Stimulated activated CD4-positive, alpha-beta T cell treated with anti-CD3 and anti-CD28 coated beads, Interleukin-1b, Interleukin-23, amount 100 ng/mL, for 48 hours (primary cell): ENCODE measurements around the gene ABCA13.

Experiments
- DNase-seq: peaks from one replicate; pipeline ENCODE4 v3.0.0-alpha.2; 2020

Gene ABCA13

DNA sequence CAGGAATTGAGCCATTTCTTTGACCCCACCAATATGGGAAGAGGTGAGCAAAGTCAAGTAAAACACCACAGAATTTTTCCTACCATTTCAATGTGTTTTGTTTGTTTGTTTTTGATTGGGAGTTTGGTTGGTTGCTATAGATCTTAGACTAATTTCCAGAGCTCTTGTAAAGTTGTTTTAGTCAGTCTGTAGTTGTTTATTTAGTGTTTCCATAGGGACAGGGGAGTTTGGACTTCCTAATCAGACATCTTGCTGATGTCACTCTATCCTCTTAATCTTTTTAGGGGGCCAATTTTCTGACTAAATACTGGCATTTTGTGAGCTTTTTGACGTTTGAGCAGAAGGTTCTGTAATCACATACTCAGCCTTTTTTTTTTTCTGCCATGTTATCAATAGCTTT is 266.9 kb downstream of the ABCA13 start:
- no peak for DNase-seq

DNA sequence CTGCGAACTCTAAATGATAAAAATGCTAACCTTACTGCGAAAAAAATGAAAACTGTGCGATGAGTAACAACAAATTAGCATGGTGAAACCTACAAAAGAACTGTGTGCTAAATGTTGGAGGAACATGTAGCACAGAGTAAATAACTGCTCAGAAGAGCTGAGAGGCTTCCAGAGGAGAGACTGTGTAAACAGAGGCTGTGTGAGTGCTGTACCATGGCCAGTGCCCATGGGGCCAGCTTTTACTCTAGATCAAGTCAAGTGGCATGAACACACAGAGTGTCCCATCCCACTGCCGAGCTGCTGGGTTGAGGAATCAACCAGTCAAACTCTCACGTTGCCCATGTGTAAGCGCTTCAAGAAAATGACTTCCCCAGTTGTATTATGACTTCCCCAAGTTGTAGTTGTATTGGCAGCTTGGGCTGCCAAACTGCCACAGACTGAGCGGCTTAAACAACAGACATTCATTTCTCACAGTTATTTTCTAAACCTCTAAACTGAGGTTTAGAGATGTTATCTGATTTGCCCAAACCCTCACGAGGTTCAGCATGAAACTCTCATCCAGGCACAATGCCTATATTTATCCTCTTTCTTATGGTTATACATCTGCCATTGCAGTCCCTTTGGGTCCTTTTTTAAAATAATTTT is 270.7 kb downstream of the ABCA13 start:
- no peak for DNase-seq

DNA sequence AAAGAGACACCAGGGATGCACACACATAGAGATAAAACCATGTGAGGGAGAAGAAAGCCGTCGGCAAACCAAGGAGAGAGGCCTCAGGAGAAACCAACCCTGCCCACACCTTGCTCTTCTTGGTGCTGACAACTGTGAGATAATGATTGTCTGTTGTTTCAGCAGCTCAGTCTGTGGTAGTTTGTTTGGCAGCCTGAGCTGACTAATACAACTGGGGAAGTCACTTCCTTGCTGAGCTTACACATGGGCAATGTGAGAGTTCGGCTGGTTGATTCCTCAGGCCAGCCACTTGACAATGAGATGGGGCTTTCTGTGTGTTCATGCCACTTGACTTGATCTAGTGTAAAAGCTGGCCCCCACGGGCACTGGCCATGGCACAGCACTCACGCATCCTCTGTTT is 271.8 kb downstream of the ABCA13 start:
- no peak for DNase-seq

DNA sequence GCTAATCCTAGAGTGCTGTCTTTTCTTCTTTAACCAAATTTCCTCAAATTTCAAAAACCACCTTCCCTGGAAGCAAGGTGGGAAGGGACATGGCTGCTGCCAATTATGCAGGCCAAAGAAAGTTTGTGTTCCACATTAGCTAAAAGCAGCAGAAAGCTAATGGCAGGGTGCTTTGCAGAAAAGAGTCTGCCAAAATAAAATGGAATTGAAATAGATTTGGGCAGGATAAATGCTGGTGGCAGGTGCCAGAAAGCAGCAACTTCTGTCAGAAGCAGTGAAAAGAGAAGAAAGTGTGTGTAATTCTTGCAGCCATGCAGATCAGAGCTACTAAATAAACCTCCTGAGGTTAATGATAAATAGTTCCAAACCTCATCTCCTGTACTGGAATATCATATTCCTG is 275.5 kb downstream of the ABCA13 start:
- DNase-seq, result no peak

DNA sequence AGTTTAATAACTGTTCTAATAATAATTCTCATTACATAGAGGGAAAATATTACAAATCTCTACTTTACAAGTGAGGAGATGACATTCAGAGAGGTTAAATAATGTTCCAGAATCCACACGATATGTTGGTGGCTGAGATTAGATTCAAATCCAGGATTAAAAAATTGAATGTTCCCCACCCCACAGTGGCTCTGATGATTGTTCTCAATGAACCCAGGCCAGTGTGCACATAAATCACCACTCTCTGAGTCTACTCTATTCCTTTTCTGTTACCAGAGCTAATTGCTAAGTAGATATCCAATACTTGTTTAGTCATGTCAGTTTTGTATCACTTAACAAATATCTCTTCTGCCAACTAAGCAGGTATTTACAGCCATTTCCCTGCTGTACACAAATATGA is 281.0 kb downstream of the ABCA13 start:
- no peak for DNase-seq

DNA sequence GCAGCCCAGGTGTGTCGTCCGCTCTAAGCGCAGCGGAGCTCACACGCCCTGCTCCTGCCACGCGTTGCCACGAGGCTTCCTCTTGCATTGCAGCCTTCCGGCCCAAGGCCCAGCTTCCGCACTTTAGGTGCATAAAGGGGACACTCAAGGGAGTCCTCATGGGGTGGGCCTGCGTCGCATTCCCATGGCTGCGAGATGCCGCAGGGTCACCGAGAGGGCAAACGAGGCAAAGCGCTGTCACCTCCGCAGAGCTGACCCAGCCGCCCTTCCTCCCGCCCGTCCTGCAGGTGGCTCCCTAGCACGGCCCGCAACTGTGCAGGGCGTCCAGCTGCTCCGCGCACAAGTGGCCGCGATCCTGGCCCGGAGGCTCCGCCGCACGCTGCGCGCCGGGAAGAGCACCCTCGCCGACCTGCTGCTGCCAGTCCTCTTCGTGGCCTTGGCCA is 283.5 kb downstream of the ABCA13 start:
- no peak for DNase-seq

DNA sequence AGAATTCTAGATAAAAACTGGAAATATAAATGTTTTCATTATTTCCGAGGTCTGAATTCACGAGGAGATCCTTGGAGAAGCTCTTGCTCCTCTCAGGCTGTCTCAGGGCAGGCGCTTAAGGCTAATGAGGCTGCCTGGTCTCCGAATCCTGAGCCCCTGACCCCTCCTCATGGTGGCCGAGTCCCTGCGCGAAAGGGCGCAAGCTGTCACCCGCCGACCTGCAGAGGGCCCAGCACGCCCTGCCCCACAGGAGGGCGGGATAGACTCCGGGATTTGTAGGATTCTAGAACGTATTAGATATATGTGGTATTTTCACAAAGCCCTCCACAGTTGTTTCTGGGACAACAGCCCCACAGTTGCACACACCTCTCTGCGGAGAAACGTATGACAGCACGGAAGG is 284.1 kb downstream of the ABCA13 start:
- no peak for DNase-seq

DNA sequence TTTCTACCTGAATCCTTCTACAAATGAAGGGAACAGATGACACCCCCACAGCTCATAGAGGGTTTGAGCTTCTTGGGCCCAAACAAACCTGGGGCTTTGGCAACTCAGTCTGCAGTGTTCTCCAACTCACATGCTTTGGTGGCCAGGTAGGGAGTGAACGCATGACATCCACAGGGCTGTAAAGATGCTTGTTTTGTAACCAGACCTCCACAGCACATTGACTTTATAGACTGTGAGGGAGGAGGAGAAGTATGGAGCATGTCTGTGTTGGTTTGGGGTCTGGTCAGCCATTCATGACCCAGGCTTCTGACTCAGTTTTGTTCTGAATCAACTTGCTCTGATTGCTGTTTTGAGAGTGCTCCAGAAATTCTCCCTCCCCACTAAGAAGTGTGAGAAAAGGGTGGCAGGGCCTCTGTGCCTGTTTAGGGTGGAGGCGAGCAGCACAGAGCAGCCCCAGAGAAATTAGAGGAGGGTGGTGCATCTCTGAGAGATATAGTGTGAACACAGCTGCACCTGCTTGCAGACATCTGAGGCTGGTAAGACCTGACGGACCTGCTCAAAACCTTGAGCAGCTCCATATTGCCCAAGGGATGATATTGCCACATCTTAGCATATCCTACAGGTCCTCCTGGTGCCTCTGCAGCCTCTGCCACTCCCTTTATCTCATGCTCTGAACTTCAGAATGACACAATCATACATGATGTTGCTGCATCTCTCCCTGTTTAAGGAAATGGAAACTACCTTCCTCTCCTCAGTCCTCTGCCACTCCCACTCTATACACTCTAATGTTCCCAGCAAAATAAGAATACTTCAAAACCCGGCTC is 287.7 kb downstream of the ABCA13 start:
- no peak for DNase-seq

DNA sequence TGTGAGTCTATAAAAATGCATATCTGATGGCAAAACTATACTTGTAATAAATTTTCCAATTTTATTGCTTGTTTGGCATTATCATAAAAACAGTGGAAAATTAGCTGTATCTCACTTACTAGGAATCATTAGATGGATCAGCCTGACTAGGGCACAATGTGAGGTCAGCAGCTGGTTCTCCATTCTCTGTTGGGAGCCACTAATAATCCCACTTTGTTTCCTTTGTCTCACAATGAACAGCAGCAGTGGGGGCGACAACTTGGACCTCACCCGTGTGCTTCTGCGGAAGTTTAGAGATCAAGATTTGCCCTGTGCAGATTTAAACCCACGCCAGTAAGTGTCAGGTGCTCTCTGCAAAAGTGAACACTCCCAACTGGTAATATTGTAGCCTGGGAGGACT is 295.5 kb downstream of the ABCA13 start:
- DNase-seq, result no peak

DNA sequence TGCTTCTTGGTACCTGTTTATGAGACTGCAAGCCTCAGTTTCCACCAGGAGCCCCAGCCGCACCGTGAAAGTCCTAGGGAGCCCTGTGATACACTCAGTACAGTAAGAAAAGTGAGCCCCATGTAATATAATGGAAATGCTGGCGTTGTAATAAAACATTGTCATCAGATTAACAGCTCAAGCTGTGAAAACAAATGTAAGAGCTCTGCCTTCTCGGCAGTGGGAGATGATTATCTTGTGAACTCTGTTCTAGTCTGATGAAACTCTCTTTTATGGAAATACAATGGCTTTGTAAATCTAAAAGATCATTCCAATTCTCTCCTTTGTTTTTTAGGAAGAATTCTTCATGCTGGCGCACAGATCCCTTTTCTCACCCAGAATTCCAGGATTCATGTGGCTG is 299.9 kb downstream of the ABCA13 start:
- no peak for DNase-seq

DNA sequence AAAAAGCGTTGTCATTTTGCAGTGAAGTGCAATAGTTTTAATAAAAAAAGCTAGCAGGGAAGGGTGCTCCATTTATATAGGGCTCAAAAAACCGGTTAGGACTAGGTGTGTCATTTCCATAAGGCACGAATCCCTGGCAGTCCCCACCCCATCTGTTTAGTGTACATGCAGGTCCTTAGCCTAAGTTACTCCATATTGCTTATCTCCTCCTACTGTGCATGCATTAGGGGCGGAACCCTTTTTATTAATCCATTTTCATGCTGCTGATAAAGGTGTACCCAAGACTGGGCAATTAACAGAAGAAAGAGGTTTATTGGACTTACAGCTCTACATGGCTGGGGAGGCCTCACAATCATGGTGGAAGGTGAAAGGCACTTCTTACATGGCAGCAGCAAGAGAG is 301.4 kb downstream of the ABCA13 start:
- DNase-seq, result no peak

DNA sequence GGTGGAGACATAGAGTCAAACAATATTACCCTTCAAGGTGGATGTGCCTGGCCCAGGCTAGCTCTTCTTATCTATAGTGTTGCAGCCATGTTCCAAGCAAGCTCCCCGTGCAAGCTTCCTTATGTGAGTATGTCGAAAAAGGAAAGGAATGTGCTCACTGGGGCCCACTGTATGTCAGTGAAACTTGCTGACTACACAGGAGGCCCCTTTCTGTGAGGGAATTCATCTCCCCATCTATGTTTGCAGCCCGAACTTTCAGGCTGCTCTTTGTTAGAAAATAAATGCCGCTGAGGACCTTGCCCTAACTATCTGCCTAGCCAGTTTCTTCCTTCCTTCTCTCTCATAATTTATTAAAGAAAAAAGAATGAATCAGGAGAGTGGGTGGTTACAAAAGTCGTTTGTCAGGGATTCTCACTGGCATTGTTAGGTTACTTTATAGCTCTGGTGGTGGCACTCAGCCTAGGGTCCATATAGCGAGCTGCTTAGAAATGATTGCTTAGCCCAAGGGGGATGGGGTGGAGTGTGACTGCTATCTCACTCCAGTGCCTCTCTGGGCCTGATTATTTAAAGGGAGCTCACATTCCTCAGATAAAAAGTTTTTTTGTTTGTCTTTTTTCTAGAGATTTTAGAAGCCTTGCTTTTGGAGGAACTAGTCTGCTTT is 302.1 kb downstream of the ABCA13 start:
- DNase-seq, result no peak

DNA sequence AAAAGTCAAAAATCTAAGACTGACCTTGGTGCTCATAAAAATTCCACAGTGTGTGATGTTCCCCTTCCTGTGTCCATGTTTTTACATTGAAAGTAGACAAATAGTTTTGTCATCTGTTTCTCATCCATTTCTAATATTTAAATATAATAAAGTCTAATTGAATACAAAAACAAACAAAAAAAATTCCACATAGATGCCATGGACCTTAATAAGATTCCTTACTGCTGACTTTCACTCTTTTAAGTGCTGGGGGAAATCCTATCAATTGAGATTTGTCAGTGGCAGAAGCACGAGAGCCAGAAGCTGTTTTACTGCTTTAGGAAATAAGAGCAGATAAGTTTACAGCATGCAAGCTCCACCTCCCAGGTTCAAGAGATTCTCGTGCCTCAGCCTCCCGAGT is 310.0 kb downstream of the ABCA13 start:
- no peak for DNase-seq

DNA sequence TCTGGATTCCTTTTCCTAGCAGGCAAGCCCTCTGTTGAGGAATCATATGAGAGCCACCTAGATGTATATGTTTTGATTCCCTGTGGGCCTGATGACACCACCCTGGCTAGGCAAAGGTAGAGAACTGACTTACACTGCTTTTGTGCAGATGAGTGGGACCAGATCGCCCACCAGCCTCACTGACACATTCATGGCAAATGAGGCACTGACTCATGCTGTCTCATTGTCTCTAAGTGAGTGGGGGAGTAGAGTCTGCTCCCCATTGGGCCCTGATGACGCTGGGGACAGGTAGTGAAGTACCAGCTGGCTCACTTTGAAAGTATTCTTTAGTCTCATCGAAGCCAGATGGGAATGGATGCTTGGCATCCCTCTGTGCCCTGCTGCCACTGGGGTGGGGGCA is 326.3 kb downstream of the ABCA13 start:
- DNase-seq, result no peak

DNA sequence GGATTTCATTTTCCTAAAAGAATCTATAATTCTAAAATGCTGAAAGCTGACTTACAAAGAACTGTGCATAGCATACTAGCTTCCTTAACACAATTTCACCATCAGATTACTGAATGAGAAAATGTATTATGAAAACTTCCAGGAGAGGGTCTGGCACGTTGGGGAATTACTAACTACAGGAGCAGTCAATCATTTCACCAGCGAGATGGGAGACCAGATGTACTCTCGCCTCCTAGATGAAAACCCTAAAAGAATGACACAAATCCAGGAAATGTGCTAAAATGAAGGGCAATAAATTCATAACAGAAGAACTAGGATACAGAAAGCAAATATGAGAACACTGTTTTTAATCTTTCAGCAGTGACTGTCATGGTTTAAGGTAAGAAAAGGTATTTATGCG is 330.8 kb downstream of the ABCA13 start:
- DNase-seq, result no peak

DNA sequence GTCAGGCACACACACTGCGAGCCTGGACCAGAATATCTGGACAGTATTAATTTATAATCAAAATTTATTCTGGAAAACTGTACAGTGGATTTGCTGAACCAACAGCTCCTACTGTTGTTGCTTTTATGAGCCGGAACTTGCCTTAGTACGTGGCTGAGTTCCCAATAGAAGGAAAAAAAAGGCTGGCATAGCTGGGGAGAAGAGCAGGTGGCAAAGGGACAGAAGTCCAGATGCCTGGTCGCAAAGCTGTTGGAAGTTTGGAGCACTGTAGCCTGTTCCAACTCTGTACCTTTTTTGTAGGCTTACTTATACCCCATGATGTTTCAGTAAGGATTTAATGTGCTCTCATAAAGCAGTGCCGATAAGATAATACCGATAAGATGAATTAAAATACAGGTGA is 333.8 kb downstream of the ABCA13 start:
- no peak for DNase-seq

DNA sequence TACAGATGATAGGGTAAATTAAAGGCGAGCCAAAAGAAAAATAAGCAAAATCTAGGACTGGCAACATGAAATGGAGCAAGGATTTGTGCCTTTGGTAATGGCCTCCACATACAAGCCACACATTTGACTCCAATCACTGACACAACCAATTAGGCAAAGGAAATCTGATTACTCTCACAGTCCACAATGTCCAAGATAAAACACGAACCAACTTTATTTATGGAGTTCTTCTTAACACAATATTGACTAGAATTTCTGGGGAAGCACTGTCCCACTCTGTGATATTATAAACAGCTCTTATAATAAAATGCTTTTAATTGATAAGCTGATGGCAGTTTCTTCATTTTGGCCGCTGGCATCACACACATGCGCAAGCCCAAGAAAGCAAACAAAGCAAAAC is 334.2 kb downstream of the ABCA13 start:
- no peak for DNase-seq

DNA sequence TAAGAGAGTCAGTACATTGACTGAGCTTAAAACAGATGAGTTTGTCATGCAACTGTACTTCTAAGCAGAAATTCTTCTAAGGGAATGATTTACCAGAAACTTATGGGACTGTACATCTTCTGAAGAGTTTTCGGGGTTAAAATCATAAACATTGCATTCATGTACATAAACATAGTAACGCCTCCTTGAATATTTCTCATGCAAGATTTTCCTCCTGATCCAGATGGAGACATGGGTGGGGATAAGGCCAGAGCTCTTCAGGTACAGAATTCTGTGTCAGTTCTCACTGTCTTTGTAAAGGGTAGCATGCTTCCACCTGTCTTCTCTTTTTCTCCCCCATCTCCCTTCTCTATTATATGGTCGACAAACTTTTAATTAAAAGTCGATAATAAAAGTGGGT is 335.3 kb downstream of the ABCA13 start:
- DNase-seq, result no peak

DNA sequence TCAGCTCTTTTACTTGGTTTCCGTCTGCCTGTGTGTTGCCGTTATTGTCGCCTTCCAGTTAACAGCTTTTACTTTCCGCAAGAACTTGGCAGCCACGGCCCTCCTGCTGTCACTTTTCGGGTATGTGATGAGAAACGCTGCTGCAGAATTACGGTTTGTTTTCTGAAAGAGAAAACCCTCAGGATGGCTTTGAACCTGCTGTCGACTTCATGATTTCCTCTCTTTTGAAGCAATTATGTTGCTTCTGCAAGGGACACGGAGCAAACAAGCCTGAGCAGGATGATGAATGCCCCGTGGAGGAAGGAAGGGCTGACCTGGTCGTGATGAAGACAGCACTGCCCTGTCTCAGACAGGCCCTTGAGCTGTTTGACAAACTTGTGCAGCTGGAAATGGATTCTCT is 339.8 kb downstream of the ABCA13 start:
- DNase-seq, result no peak

DNA sequence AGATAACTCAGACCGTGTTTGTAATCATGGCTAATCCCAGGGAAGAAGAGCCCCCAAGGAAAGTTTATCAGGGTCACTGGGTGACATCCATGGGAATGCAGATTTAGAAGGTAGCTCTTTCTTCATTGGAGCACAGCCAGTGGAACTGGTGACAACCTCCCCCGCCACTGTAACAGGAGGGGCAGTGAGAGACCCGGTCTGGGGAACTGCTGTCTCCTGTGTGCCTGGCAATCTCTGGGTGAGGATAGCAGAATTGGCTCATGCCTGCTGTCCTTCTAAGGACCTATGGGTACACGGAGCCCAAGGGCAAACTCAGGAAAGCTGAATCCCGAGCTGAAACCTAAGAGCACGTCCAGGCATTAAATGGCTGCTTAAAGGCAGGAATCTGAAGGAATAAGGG is 341.6 kb downstream of the ABCA13 start:
- DNase-seq, result no peak

DNA sequence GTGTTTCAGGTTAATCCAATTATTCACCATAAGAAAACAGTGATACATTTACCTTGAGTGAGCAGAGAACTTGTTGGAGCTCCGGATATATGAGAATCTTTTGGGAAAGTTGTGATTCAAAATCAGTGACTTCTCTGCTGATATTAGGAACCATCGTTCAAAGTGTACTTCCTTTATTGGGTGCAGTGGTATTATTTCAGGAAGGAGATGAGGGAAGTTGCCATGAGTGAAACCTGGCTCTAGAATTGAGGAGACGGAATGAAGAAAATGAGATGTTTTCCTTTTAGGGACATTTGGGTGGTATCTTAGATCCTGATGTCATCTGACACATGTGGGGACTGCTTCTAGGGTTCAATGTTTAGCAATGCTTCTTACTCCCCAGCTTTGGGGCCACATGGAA is 343.9 kb downstream of the ABCA13 start:
- DNase-seq, result no peak

DNA sequence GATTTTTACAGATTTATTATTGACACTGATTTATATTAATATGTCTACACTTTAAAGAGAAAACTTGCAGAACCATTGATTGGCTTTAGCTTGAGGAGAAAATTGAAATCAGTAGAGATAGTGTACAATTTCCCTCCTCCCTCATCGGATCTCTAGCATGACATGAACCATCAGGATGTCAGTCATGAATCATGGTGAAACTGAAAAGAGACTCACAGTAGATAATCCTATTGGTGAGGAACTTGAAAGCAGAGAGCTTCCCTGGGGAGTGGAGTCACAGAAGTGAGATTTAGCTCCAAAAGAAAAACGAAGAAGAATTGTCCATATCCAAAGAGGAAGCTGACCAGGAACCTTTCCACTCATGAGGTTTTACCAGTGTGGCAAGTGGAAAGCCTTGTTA is 346.8 kb downstream of the ABCA13 start:
- no peak for DNase-seq

DNA sequence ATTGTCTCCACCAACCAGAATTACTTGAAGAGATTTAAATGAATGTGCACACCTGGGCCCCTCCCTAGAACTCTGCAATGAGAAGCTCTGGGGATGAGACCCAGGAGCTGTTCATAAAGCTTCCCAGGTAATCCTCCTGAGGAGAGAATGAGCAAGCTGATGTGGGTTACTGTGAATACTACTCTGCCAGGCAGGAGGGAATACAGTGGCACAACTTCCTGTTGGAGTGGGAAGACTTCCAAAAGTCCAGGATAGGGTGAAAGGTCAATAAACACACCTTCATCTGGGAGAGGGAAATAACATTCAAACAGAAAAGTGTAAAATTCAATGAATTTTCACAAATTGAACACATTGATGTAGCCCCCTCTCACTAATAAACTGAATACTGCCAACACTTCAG is 351.4 kb downstream of the ABCA13 start:
- DNase-seq, result no peak
